ENCODE results near the gene SSX2IP.
"Not testable (repeated sequence)": the region's sequence is repeated elsewhere in the genome, so short reads cannot be mapped to it uniquely, and the experiment has no call there.

DNA sequence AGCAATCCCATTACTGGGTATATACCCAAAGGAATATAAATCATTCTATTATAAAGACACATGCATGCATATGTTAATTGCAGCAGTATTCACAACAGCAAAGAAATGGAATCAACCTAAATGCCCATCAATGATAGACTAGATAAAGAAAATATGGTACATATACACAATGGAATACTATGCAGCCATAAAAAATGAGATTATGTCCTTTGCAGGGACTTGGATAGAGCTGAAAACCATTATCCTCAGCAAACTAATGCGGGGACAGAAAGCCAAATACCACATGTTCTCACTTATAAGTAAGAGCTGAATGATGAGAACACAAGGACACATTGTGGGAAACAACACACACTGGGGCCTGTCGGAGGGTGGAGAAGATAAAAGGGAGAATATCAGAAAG is 95.3 kb downstream of the SSX2IP start:
- TF ChIP-seq, protein P1, sequence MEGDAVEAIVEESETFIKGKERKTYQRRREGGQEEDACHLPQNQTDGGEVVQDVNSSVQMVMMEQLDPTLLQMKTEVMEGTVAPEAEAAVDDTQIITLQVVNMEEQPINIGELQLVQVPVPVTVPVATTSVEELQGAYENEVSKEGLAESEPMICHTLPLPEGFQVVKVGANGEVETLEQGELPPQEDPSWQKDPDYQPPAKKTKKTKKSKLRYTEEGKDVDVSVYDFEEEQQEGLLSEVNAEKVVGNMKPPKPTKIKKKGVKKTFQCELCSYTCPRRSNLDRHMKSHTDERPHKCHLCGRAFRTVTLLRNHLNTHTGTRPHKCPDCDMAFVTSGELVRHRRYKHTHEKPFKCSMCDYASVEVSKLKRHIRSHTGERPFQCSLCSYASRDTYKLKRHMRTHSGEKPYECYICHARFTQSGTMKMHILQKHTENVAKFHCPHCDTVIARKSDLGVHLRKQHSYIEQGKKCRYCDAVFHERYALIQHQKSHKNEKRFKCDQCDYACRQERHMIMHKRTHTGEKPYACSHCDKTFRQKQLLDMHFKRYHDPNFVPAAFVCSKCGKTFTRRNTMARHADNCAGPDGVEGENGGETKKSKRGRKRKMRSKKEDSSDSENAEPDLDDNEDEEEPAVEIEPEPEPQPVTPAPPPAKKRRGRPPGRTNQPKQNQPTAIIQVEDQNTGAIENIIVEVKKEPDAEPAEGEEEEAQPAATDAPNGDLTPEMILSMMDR (conservative IDR thresholded peaks at IDR 0.05; ENCODE audit: low read depth, low read length): not testable (repeated sequence)
- not testable (repeated sequence) for TF ChIP-seq EZH2 (IDR thresholded peaks at IDR 0.05; ENCODE audit: borderline replicate concordance, low read depth, low read length, poor library complexity, severe bottlenecking)
